Stimulated activated CD4-positive, alpha-beta T cell treated with anti-CD3 and anti-CD28 coated beads, TNF-alpha, amount 100 ng/mL, for 4 hours (primary cell): Measurements from ENCODE around the gene SETDB1.

ENCODE experiments used
- DNase-seq, 3 experiments: peaks; one replicate each; pipeline ENCODE4 v3.0.0-alpha.2; 2020; ENCODE audit warnings: low read depth in 3 of 3

Gene SETDB1

DNA sequence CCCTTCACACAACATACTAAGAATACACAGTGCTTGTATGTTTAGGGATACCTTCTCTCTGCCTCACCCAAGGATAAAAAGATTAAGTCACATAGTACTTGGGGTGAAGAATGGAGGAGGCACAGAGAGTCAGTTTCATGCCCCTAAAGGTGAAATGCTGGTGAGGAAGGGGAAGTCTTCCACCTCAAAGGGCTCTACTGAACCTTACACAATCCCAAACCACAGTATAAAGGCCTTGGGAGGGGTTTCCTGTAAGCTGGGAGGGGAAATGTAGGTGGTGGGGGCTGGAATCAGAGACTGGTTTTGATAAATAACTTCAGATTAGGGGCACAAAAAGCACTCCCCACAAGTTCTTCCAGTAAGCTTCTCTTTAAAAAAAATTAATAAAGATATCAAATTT, 77.0 kb downstream of the SETDB1 start:
- DNase-seq: no peak

DNA sequence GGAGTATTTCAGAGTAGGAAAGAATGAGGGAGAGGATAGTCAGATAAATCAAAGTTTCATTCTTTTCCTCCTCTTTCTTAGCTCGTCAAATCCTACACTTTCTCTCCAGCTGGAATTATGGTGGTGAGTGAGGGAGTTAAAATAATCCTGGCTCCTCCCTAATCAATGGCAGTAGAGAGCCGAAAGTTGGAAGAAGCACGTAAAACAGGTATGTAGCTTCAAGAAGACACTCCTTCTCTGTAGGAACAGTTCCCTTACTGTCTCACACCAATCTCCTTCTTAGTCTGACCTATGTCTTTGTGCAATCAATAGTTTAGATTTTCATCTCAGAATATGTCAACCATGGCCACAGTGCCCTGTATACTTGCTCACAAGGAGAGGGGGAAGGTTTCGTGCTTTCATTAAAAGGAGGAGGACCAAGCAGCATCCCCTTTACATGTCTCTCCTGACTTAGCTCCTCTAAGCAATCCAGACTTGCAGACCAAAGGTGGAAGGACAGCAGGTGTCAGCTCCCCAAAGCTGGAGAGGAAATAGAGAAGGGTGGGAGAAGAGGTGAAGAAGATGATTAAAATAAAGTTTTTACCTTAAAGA, 79.7 kb downstream of the SETDB1 start:
- no peak for DNase-seq

DNA sequence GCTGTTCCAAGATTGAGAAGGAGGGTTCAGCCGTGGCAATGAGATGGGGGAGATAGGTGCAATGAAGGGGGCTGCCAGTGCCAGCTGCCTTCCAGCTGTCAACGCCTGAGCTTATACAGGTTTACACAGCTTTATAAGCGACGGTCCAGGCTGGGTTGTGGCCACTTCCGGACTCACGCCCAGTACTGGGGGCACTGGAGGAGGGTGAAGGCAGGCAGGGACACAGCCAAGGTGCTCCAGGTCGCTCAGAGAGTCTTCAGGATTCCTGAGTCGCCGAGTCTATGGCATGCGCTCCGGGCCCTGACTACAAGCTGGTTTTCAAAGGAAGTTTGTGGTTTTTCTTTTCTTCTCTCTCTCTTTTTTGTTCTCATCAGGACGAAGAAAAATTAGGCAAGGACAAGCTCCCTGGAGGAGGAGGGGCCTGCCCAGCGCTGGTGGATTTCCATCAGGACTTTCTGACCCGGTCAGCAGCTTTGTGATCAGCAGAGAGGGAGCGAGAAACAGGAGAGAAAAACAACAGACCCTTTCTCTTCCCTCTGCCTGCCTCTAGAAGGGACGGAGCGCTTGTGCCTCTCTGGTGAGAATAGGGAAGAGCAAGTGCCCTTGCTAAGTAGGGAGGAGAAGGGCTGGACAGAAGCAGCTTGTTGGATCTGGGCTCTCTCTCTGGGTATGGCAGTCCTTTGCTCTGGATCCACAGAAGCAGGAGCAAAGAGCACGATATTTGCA, 80.3 kb downstream of the SETDB1 start, which contains the start of gene MINDY1:
TSS of gene MINDY1 (minus strand) at position 576 of the 726 bp plus-strand sequence. CDS start 4,285 bp downstream, outside the sequence.
- DNase-seq: no peak

DNA sequence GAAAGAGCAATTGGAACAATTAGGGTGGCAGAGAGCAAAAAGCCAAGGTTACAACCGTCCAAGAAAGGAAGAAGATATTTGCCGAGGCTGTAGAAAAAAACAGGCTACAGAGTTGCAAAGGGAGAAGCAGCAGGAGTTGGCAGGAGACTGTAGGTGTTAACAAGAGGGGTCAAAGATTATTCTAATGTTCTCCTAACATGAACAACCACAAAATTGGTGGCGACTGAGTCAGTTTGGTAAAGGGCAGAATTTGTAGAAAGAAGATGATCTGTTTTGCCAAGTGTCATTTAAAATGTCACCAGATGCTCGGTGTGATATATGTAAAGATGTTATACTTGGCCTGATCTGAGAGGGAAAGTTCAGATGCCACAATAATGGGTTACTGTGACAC, 81.7 kb downstream of the SETDB1 start:
- no peak for DNase-seq

DNA sequence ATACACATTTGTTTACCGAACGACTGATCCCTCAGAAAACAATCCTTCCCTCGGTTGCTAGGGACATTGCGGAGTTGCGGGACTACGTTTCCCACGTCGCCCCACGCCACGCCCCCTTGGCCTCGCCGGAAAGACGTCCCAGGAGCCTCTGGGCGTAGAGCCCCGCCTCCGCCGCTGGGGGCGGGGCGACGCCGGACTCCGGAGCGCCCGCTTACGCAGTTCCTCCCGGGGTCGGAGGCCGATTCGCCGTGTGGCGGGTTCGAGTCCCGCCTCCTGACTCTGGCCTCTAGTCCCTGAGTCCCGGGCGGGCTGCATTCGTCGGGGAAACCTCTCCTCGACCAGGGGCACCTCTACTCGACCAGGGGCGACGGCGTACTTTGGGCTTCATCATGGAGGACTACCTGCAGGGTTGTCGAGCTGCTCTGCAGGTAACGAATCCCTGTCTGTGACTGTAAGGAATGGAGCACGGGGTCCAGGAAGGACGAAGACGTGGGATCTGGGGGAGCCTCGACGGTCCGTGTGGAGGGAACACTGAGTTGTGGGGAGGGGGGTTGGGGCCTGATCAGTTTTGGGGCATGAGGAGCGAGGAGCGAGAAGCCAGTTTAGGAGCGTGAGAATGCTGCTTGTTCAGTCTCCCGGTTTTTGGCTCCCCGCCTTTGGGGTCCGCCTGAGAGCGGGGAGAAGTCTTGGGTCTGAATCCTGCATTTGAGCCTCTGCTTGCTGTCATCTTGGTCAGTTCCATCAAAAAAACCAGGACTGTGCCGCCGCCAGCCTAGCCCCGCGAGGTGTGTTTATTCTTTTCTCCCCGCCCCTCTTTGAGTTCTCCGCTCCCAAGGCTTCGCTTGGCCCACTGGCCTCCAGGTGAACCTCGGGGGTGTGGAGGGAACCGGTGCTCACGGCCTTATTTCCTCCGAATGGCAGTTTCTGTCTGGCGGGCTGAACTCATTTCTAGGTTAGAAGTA, 82.4 kb downstream of the SETDB1 start, which contains the start of gene PRUNE1:
TSS of gene PRUNE1 (plus strand) at position 206 of the 962 bp plus-strand sequence. CDS start at position 390, 184 bp downstream.
- peak; percentile 87 to 94 (median 88) for DNase-seq

DNA sequence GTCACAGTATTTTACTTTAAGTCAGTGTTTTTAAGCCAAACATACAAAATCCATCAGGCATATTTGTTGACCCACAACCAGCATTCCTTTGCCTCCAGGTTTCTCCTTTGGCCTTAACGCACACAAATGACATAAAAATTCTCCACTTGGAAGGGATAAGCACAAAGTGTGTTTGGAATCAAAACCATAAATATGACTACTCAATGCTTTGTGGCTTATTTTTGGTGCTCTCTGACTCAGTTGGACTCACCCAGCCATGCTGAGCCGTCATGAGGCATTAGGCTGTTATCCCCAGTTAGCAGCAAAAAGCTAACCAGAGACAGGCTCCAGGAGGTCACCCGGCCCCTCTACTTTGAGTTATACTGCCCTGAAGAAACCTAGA, 83.0 kb downstream of the SETDB1 start:
- no peak for DNase-seq

DNA sequence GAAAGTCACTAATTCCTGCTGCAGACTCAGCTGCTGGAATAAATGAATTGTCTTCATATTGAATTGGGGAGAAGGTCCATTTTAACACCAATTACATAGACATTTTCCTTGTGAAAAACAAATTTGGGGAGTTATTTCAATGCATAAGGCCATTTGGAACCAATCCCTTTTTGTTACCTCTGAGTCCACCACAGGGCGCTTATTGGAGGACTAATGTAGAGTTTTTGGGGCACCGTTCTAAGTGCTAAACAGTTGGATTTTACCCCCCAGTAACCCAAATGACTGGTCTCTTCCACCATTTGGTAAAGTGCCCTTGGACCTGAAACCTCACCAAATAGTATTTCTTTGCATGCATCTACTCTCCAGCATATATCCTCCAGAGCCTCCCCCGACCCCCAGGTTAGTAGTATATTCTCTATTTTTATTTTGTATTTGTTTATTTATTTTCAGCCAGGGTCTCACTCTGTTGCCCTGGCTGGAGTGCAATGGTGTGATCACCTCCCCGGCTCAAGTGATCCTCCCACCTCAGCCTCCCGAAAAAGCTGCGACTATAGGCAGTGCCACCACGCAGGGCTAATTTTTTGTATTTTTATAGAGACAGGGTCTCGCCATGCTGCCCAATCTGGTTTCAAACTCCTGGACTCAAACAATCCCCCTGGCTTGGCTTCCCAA, 83.6 kb downstream of the SETDB1 start:
- DNase-seq: no peak

DNA sequence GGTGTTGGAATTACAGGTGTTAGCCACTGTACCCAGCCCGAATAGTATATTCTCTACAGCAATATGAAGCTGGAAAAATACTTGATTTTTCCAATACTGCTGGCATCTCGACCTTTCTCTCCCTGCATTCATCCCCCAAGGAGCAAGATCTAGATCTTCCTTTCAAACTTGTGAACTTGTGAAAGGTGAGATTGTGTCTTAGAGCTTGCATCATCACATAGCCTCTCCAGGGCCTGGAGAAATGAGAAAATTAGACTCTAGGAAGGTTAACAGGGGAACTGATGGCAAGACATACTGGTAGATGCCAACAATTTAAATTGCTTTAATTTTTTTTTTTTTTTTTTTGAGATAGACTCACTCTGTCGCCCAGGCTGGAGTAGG, 84.2 kb downstream of the SETDB1 start:
- DNase-seq: no peak

DNA sequence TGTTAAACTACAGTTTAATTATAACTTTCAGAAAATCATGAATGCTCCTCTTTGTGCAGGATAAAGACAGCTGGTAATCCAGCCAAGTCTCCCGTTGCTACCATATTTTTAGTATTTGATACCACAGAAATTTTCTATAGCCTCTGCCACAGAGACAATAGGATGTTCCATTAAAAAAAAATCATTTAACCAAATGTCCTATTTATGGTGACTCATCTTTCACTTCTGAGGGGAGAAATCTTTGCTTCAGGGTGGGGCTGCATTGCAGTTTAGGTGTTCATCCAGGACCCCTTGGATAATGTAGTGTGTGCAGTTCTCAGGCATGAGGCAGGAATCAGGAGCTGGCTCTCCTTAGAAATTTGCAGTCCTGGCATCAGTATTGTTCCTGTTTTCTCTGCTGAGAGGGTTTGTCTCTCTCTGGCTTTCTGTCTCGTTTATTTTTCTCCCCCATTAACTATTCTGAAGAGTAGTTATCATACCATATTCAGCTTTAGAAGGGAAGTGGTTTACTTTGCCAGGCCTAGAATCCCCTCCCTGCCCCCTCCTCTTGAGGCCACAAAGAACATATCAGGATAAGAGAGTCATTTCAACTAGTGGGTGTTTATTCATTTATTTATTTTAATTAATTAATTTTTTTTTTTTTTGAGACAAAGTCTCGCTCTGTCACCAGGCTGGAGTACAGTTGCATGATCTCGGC, 85.1 kb downstream of the SETDB1 start:
- no peak for DNase-seq

DNA sequence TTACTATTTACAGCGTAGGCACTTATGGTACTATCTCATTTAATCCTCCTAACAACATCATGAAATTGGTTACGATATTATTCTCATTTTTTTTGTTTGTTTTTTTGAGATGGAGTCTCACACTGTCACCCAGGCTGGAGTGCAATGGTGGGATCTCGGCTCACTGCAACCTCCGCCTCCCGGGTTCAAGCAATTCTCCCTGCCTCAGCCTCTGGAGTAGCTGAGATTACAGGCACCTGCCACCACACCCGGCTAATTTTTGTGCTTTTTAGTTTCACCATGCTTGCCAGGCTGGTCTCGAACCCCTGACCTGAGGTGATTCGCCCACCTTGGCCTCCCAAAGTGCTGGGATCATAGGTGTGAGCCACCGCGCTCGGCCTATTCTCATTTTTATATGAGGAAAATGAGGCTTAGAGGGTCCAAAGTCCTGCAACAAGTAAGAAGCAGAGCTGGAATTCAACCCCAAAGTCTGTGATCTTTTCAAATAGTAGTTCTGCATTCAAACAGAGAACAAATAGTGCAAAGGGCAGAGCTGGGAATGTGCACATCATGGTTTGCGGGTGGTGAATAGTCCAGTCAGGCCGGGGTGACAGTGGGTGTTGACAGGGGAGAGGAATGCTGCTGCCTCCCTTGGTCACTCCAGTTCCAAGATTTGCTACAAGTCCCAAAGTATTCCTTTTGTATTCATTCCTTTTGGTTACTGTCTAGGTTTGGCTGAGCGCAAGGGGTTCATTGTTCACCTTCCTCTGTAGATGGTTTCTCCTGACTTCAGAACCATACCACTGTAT, 86.7 kb downstream of the SETDB1 start:
- no peak for DNase-seq

DNA sequence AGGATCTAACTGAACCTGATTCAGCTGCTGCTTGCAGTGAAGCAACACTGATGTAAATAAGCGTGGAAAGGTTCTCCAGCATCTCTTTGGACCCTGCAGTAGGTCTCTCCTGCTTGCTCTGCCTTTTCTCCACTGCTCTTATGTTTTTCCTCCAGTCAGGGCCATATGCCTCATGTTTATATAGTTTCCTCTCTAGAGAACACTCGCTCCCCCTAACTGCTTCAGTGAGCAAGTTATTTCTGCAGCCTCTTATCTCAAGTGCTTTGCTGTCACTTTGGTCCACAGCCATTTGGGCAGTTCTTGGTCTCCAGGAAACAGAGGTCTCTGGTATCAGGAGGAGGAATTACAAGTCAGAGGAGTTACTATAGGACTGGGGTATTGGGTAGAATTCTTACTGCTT, 87.4 kb downstream of the SETDB1 start:
- DNase-seq: no peak
